SW480 (cell line): Measurements from ENCODE around the gene CEACAM16.
"Not testable (repeated sequence)": the region's sequence is repeated elsewhere in the genome, so short reads cannot be mapped to it uniquely, and the experiment has no call there.

Experiments used
- DNase-seq: peaks from one replicate; pipeline ENCODE4 v3.0.0-alpha.2; 2016; ENCODE audit warnings: low spot score

Gene CEACAM16

DNA sequence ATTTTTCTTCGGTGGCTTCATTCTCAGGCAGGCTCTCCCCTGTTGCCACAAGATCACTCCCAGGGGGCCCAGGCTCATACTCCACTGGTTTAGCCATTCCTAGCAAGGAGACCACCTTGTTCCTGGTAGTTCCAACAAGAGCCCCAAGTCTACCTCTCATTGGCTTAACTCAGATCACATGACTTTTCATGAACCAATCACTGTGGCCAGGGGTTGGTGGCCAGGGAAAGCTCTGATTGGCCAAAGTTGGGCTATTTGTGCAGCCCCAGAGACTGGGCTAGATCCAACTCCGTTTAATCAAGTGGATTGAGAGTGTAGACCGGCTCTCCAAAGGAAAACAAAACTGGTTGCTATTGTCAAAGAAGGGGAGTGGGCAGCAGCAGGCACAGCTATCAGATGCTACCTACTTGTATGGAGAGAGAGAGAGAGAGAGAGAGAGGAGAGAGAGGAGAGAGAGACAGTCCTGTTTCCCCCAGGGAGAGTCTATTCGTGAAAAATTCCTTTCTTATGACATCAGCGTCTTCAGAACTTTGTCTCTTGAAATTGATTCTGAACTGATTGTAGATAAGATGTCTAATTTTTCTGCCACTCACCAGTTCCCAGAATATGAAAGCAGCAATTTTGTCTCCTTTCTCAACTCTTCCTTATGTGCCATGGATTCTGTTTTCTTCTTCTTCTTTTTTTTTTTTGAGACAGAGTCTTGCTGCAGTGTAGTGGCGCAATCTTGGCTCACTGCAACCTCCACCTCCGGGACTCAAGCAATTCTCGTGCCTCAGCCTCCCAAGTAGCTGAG lies 21.7 kb upstream of the CEACAM16 start:
- DNase-seq = peak; percentile 54

DNA sequence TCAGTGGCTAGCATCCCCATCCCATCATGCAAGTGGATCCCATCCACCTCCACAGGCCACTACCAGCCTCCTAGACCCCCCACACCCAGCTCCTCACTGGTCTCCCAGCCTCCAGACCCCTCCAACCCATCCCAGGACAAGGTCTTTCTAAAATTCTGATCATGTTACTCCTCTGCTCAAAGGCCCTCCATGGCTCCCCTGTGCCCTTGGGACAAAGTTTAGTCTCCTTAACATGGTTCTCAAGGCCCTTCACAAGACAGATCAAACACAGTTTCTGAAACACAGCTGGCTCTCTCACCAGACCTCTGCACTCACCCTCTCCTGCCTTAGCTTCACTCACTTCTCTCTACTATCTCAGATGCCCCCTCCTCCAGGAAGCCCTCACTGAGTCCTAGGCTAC lies 18.4 kb upstream of the CEACAM16 start:
- no peak for DNase-seq

DNA sequence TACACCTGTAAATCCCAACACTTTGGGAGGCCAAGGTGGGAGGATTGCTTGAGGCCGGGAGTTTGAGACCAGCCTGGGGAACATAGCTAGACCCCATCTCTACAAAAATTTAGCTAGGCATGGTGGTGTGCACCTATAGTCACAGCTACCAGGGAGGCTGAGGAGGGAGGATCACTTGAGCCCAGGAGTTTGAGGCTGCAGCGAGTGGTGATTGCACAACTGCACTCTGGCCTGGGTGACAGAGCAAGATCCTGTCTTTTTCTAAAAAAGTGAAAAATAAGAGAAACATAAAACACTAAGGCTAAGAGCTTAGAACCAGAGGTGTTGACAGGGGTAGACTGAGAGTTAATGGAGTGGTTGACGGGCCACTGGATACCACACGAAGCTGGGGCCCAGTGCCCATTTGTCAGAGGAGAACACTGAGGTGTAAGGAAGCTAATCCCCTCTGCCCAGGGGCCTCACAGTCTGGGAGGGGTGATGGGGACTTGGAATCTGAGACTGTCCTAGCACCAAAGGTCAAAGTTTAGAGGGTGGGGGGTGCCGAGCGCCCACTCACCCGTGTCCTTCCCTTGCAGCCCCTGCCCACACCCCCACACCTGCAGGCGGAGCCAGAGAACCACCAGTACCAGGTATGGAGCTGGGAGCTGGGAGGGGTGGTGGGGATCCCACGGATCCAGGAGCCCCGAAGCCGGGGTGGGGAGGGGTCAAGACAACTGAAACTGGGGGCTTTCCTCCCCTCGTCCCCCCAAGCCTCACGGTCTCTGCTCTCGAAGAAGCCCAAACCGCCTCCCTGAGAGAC lies 16.8 kb upstream of the CEACAM16 start:
- no peak for DNase-seq

DNA sequence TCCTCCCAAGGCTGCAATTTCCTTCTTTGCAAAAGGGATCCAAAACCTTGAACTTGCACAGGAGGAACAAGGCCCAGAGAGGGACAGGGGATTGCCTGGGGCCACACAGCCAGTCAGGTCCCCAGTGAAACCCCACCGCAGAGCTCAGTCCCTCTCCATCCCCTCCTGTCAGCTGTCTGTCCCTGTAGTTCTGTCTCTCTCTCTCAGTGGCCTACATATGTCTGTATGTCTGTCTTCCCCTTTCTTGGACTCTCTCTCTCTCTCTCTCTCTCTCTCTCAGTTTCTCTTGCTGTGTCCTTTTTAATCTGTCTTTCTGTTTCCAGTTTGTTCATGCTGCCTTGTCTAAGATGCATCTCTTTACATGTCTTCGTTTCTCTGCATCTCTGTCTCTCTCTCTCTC lies 16.1 kb upstream of the CEACAM16 start:
- no peak for DNase-seq

DNA sequence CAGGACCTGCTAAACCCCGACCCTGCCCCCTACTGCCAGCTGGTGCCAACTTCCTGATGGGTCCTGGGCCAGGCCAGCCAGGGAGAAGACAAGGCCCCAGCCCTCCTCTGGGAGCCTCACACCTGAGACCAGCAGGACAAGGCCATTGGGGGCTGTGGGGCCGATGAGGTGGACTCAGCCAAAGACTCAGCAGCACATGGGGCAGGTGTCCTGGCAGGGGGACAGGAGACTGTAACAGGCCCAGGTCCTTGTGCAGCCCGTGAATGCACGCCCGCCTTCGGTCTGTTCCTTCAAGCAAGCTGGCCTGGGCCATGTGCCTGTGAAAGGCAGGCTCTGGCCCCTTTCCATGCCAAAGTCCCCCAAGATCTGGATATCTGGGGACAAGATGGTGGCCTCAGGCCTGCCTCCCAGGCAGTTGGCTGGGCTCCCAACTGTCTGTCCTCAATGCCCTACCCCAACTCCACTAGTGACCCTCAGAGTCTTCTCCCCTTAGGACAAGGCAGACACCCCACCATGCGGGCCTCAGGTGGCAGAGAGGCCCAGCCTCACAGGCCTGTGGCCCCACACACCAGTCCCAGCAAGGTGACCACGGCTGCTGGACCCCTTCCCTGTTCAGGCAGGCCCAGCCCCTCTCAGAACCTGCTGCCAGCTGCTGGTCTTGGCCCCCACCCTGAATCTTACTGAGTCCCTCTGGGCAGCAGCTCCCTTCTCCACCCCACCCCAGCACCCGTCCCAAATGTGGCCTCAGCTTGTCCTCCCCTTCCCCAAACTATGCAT lies 15.3 kb upstream of the CEACAM16 start:
- DNase-seq = no peak

DNA sequence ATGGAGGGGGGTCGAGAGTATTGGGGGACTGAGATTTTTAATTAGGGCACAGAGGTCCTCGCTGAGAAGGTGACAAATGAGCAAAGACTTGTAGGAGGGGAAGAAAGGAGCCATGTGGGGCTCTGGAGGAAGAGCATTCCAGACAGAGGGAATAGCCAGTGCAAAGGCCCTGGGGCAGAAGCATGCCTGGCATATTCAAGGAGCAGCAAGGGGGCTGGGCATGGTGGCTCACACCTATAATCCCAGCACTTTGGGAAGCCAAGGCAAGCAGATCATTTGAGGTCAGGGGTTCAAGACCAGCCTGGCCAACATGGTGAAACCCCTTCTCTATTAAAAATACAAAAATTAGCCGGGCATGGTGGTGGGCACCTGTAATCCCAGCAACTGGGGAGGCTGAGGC lies 14.6 kb upstream of the CEACAM16 start:
- not testable (repeated sequence) for DNase-seq

DNA sequence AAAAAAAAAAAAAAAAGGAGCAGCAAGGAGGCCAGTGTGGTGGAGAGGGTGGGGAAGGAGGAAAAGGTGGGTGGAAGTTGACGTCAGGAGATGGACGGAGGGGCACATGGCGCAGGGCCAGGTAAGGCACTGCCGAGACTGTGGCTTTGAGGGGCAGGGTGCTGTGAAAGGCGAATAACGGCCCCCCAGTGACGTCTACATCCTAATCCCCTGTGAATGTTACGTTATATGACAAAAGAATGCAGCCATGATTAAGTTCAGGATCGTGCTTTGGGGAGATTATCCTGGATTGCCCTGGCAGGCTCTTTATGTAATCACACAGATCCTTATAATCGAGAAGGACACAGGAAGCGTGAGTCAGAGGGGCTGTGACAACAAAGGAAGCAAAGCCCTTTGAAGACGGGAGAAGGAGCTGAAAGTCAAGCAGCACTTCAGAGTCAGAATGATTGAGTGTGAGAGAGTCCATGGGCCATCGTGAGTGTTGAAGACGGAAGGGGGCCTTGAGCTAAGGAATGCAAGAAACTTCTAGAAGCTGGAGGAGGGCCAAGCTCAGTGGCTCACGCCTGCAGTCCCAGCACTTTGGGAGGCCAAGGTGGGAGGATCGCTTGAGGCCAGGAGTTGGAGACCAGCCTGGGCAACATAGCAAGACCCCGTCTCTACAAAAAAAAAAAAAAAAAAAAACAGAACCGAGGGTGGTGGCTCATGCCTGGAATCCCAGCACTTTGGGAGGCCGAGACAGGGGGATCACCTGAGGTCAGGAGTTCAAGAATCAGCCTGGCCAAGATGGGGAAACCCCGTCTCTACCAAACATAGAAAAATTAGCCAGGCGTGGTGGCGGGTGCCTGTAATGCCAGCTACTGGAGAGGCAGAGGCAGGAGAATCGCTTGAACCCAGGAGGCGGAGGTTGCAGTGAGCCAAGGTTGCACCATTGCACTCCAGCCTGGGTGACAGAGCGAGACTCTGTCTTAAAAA lies 13.8 kb upstream of the CEACAM16 start:
- DNase-seq = peak; percentile 92

DNA sequence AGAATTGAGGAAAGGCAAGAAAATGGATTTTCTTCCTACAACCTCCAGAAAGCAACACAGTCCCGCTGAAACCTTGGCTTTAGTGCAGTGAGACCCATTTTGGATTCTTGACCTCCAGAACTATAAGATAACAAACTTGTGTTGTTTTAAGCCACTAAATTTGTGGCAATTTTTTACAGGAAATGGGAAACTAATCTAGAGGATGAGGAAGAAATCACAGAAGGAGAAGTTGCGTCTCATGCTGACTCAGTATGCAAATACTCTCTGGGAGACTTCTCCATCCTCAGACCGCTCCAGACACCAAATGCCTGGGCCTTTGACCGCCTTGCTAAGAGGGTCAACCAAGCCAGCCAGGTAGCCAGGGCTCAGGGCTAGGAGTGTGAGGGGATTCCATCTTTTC lies 13.1 kb upstream of the CEACAM16 start:
- no peak for DNase-seq

DNA sequence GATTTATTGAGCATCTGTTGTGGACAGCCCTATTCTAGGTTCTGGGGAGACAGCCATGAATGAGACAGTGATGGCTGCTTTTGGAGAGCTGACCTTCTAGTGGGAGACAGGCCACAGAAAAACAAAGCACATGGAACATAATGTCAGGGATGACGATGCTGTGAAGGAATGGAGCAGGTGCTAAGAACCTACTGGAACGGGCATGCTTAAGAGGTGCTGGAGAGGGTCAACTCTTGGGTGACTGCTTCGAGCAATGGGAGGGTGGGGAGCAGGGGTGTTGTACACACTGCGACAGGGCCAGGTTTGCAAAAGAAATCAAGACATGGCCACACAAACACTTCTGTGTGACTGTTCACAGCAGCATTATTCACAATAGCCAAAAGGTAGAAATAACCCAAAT lies 12.1 kb upstream of the CEACAM16 start:
- no peak for DNase-seq

DNA sequence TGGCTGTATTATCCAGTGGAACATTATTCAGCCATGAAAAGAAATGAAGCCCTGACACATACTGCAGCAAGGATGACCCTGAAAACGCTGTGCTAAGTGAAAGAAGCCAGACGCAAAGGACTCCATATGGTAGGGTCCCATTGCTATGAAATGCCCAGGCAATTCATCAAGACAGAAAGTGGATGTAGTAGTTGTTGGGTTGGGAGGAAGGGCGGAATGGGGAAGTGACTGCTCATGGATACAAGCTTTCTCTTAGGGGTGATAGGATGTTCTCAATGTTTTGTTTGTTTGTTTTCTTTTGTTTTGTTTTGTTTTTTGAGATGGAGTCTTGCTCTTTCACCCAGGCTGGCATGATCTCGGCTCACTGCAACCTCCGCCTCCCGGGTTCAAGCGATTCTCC lies 11.1 kb upstream of the CEACAM16 start:
- no peak for DNase-seq

DNA sequence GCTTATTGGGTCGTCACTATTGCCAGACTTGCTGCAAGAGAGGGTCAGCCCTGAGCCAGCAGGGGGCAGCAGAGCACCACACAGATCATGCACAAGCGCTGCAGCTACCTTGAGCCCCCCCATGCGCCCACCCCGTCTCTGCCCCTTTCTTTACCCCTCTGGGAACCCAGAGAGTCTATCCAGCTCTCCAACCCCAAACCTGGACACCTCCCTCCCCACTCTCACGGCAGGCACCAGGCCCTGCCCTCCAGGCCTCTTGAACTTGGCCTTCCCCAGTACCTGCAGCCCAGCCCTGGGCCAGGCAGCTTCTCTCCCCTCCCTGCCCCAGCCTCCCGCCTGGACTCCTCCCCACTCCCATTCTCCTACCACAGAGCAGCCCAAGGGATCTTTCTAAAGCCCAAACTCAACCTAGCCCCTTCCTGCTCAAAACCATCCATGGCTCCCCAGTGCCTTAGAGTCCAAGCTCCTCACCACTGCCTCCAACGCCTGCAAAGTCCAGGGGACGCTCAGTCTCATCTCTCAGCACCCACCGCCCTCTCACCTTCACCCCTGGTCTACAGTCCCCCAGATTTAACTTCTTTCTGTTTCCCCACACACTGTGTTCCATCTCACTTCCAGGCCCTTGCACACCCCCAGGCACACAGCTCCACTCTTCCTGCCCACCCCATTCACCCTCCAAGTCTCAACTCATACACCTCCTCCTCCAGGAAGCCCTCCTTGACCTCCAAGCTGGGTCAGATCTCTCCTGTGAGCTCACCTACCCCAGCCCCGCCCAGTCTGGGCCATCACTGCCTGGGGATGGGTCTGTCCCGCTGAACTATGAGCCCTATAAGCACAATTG lies 9.4 kb upstream of the CEACAM16 start:
- DNase-seq = peak; percentile 77

DNA sequence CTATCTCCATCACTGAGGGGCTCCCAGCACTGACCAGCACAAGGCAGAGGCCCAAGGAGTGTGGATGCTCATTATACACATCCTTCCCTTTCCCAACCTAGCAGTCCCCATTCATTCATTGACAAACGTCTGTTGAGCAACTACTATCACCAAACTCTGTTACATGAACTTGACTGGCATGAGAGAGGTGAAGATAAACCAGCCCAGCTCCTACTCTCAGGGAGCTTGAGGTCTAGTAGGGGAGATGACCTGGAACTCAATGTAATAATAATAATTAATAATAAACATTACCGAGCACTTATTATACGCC lies 8.9 kb upstream of the CEACAM16 start:
- DNase-seq = no peak

DNA sequence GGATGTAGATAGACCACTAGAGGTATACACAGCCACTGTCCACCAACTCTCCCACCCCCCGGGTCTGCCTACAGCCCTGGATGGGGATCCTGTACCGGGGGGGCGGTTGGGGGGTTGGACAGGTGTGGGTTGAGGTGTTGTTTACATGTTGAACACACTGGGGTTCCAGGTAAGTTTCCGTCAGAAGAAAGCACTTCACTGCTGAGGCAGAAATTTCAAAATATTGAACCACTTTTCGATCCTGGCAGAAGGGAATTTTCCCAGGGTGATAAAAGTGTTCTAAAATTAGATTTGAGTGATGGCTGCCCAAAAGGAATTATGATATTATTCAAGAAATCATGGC lies 6.6 kb upstream of the CEACAM16 start:
- no peak for DNase-seq

DNA sequence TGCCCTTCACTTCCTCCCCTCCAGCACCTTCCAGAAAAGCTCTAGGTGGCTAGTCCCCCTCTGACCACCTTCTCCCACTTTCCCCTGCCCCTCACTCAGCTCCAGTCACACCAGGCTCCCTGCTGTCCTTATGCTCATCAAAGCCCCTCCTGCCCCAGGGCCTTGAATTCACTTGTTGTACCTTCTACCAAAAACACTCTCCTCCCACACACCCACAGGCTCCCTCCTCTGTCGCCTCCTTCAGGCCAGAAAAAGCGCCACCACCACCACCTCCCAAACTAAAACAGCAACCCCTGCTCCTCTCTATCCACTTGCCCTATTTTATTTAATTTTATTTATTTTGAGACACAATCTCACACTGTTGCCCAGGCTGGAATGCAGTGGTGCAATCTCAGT lies 4.8 kb upstream of the CEACAM16 start:
- DNase-seq = no peak

DNA sequence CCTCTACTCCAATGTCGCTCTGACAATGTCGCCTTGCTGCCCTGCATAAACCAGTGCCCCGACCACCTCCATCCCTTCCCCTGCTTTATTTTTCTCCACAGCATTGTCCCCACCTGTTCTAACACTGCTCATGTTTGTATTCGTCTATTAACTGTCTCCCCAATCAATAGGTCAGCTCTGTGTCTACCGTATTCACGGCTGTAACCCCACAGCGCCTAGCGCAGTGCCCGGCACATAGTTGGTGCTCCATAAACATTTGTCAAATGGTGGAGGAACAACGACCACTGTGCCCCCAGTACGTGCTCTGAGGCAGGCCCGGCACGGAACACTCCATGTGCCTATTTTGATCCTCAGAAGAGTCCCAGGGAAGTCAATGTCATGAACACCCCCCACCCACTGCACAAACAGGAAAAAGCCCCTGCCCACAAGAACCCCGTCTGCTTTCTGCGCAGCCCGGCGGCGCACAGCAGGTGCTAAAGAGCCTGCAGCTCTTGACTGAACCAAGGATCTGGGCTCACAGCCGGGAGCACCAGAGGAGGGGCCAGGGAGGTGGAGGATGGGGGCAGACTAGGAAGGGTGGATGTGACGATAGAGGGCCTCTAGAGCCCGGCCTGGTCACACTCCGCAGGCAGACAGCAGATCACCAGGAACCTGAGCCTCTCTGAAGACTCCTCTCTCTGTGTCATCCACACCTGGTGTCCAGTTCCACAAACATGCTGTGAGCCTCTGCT lies 1.8 kb upstream of the CEACAM16 start:
- DNase-seq = no peak

DNA sequence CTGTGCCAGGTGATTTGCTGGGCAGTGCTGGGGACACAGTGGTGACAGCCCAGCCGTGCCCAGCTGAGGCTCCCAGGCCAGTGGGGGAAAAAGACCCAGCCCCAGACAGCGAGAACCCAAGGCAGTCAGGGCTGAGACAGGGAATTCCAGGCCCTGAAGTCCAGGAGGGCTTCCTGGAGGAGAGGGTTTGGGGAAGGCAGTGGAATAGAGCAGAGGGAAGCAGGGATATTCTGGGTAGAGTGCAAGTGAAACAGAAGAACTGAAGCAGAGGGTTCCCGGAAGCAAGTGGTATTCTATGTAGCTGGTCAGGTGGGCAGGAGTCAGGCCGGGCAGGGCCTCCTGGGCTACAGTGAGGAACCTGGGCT lies 1.3 kb upstream of the CEACAM16 start:
- DNase-seq = no peak

DNA sequence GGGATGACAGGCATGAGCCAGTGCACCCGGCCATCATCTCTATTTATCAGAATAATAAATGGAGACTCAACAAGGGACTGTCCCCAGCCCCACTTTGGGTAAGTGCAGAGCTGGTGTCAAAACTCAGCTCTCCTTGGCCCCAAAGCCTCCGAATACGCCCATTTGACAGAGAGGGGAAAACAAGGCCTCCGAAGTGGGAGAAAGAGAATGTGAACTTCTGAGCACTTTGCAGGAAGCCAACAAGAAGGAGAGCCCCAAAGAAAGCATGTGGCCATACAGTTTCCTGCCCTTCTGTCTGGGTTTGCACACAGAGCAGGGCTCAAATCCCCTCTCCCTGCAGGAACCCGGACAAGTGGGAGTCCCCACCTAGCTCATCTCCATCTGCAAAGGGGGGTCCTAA lies 1.6 kb downstream of the CEACAM16 start:
- DNase-seq = no peak

DNA sequence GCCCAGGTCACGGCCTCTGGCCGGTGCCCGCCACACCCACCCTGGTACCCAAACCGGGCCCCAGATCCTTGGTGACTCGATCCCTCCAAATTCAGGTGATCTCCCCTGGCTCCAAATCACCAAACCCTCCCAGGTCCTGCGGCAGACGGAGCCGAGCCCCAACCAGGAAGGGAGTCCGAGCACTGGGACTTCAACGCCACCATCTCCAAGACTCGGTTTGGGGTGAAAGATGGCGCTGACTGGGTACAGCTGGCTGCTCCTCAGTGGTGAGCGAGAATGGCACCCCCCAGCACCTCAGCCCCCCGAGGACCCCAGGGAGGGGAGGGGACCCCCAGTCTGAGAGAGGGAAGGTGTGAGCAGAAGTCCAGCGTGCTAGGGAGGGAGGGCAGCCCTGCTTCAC lies 2.3 kb downstream of the CEACAM16 start:
- DNase-seq = no peak

DNA sequence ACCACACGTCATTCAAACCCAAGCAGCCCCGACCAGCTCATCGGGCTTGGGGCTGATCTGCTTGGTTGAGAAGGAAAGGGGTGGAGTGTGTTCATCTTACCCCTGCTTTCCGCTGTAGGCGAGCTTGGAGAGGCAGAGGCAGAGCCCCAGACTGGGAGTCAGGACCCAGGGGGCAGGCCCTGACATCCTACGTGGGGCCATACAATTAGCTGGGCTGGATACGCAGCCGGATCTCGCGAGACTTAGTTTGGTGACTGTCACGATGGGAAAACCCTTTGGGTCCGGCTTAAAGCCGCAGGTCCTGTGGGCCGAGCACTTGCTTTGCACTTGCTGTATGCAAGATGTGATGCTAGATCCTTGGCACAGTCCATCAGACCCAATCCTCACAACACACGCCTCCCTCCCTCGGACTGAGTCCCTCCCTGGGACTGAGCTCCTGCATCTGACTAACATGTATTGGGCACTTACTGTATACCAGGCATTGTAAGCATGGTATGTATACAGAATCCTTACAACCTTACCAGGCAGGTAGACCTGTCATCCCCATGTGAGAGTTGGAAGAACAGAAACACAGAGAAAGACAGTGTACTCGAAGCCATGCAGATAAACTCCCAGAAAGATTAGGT lies 3.7 kb downstream of the CEACAM16 start:
- no peak for DNase-seq
